ENCODE data around the gene FMNL2. TPM values are rescaled to one million over a fixed set of nuclear protein-coding genes. Genes with fewer than 3 reads are reported as not detected.

Gene FMNL2
- total RNA-seq, 1 experiment from 2014 or later: 16.3 TPM

DNA sequence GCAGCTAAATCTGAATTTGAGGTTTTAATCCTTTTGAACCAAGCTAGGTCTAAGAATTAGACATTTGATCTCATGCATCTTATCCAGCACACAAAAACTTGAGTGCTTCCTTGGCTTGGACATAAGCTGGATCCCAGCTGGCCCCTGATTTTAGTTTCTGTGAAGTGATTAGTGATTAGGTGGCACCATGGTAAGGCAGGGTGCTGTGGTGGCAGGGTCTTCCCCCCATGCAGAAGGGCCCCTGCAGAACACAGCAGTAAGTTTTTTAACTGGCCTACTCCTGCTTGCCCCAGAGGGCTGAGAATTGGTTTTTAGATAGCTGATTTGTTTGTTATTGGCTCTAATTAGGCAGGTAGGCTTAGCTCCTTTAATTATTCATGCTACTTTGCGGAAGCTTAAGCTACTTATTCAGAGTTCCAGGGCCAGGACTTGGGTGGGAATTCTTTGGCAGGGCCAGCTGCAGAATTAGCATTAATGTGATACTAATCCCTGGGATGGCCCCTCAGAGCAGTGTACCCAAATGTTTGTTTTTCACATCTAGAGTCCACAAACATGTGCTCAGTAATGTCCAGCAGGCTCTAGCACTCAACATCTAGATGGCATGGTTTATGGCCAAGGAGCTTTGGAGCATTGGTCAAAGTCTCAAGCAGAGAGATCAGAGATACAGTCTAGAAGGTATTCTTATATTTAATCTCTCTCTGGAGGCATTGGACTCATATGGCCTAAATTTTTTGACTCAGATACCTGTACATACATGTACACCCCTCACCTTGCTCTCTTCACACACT, 99.6 kb downstream of the FMNL2 start:
- in situ Hi-C loops (cut with HindIII; ENCODE audit: low sequenced_read_pairs): no loop called here
- no peak for DNase-seq (ENCODE audit: low spot score)

- no peak for DNase-seq (ENCODE audit: low spot score)
- in situ Hi-C loops (cut with HindIII; ENCODE audit: low sequenced_read_pairs): no loop called here
Measured at GRCh38 chr2:152436148-152436547, 101.2 kb downstream of the FMNL2 start.

- in situ Hi-C loops (cut with HindIII; ENCODE audit: low sequenced_read_pairs): no loop called here
- peak; percentile 10 for DNase-seq (ENCODE audit: low spot score)
Measured at GRCh38 chr2:152437276-152438108, 102.5 kb downstream of the FMNL2 start.

DNA sequence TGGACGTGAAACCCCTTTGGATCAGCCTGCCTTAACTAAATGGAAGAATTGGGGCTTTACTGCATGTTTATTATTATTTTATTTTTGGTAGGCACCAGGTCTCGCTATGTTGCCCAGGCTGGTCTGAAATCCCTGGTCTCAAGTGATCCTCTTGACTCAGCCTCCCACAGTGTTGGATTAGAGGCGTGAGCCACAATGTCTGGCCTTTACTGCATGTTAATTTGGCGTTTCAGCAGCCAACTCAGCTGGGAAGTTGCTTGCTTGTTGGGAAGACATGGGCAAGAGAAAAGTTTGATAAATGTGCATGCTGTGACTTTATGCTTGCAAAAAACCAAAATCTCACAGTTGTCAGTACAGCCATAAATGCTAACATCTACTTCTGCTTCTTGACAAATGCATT, 105.1 kb downstream of the FMNL2 start:
- in situ Hi-C loops (cut with HindIII; ENCODE audit: low sequenced_read_pairs): no loop called here
- DNase-seq (ENCODE audit: low spot score): peak; percentile 25

DNA sequence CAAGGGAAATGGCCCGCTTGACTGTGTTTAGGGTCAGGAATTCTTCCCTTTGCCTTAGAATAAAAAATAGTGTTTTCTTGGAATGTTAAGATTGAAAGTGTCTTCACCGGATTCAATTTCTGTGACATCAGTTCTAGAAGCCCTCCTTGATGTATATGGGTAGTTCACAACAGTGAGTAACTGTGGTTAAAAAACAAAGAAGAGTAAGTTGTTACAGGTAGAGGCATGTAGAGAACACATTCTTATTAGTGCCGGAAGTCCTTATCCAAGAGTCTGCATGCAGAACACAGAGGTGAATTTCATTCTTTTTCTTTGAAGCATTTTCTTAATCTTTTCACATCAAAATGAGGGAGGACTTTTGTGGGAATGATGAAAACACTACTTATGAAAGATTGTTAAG, 105.5 kb downstream of the FMNL2 start:
- in situ Hi-C loops (cut with HindIII; ENCODE audit: low sequenced_read_pairs): no loop called here
- DNase-seq (ENCODE audit: low spot score): no peak

- no peak for DNase-seq (ENCODE audit: low spot score)
- in situ Hi-C loops (cut with HindIII; ENCODE audit: low sequenced_read_pairs): no loop called here
Measured at GRCh38 chr2:152441961-152442360, 107.0 kb downstream of the FMNL2 start.

DNA sequence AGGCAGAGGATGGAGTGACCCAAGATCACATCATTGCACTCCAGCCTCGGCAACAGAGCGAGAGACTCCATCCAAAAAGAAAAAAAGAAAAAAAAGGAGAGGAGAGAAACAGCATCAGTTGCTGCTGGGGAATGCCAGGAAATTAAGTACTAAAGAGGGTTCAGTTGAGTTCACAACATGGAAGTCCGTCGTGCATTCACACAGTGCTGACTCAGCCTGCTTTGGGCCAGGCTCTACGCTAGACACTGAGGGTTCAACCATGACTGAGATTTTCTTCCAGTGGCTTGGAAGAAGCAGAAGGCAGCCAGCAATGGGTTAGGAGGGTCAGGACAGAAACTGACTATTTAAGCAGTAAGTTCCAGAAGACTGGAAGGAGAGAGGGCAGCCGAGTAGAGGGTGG, 108.8 kb downstream of the FMNL2 start:
- in situ Hi-C loops (cut with HindIII; ENCODE audit: low sequenced_read_pairs): no loop called here

DNA sequence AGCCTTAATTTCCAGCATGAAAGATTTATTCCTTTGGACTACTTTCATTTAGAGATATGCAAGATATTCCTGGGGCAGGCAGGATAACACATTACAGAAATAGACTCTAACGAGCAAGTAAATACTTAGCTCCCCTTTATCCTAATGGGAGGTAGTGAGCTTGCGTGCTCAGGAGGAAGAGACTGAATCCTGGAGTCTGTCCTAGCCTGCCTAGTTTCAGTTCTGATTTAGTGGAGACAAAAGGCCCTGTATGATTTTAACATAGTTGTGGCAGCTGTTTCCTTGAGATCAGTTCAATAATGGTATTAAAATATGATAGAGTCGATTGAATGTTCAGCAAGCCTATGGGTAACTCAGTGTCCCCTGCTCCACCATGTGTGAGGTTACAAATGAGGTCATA, 109.5 kb downstream of the FMNL2 start:
- in situ Hi-C loops (cut with HindIII; ENCODE audit: low sequenced_read_pairs): no loop called here

More for the DNA sequence above, 108.8 kb downstream of the FMNL2 start:
- DNase-seq (ENCODE audit: low spot score): no peak

GRCh38 chr2:152445375-152445774, 110.4 kb downstream of the FMNL2 start:
- no peak for DNase-seq (ENCODE audit: low spot score)
- in situ Hi-C loops (cut with HindIII; ENCODE audit: low sequenced_read_pairs): no loop called here

More for the DNA sequence above, 109.5 kb downstream of the FMNL2 start:
- no peak for DNase-seq (ENCODE audit: low spot score)

DNA sequence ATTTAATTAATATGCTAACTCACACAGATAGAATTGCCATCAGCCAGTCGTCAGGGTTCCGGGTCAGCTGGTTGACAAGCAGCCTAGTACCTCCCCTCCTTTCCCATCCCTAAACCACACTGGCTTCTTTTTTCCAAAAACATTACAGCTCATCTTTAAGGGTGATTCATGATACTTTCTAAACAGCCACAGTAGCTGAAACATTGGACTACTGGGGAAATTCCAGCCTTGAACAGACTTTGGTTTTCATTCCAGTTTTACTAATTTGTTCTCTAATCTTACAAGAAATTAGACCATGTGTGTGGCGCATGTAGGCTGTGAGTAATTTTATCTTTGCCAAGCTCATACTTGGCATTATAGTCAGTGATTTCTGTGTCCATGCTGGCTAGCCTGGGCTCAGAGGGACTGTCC, 110.8 kb downstream of the FMNL2 start:
- in situ Hi-C loops (cut with HindIII; ENCODE audit: low sequenced_read_pairs): no loop called here
- DNase-seq (ENCODE audit: low spot score): peak; percentile 86

- in situ Hi-C loops (cut with HindIII; ENCODE audit: low sequenced_read_pairs): no loop called here
- no peak for DNase-seq (ENCODE audit: low spot score)
Measured at GRCh38 chr2:152446213-152446612, 111.2 kb downstream of the FMNL2 start.

DNA sequence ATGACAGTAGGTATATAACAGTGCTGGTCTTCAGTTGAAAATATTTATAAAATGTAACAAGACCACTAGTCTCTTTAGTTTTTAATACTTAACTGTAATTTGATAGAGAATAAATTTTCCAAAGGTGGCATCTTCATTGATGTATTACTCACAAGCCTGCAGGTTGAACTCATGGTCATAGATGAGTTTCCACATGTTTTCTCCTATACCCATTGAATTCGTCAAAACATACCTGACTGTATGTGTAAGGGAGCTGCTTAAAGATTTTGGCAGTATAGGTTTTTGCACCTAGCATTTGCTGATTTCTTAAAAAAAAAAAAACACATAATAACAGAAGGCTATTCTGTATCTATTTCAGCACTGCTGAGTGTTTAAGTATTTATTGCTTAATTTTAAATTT, 112.9 kb downstream of the FMNL2 start:
- in situ Hi-C loops (cut with HindIII; ENCODE audit: low sequenced_read_pairs): no loop called here
- no peak for DNase-seq (ENCODE audit: low spot score)

GRCh38 chr2:152448606-152449005, 113.6 kb downstream of the FMNL2 start:
- DNase-seq (ENCODE audit: low spot score): peak; percentile 66
- in situ Hi-C loops (cut with HindIII; ENCODE audit: low sequenced_read_pairs): no loop called here

DNA sequence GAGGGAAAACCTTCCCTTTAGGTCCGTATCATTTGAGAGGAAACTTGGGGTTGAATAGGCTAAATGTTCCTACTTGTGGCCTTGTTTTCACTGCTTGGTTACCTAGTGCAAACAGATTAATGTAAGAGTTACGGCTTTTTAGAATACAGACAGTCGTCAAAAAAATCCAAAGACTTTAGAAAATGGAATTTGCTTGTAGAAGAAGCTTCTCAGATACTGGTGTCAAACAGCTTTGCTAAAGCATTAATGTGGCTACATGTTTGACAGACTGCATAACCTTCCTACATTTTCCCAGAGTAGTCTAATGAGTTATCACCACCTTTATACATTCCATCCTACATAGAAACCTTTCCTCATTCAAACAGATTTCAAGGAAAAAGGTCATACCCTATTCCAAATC, 114.6 kb downstream of the FMNL2 start:
- DNase-seq (ENCODE audit: low spot score): peak; percentile 30
- in situ Hi-C loops (cut with HindIII; ENCODE audit: low sequenced_read_pairs): no loop called here

GRCh38 chr2:152450176-152450575, 115.2 kb downstream of the FMNL2 start:
- in situ Hi-C loops (cut with HindIII; ENCODE audit: low sequenced_read_pairs): no loop called here
- peak; percentile 58 for DNase-seq (ENCODE audit: low spot score)

DNA sequence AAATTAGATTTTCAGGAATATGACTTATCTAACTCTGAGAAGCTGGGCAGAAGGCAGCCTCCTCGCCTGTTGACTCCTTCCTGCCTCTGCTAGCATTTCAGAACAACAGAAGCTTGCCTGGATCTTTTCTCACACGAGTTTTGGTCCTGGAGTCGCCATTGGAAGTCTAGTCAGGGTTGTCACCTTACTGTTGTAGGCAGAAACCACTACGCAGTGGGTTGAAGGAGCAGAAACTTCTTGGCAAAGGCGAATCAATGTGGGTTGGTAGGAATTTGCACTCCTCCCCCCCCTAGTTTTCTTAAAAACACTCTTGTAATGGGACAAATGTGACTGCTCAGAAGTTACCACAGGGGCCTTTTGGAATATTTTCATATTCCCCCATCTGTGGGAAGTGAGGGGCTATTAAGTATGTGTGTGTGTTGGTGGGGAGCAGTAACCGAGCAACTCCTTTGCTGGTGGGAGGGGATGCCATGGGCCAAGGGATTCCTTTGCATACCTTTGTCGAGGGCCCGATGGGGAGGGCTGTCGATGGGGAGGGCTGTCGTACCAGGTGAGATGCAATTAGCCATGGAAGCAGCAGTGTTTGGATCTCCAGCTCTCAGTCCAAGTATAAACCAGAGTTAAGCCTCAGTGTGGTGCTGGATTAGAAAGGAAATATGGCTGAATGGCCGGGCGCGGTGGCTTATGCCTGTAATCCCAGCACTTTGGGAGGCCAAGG, 117.4 kb downstream of the FMNL2 start:
- in situ Hi-C loops (cut with HindIII; ENCODE audit: low sequenced_read_pairs): no loop called here
- DNase-seq (ENCODE audit: low spot score): peak; percentile 24

DNA sequence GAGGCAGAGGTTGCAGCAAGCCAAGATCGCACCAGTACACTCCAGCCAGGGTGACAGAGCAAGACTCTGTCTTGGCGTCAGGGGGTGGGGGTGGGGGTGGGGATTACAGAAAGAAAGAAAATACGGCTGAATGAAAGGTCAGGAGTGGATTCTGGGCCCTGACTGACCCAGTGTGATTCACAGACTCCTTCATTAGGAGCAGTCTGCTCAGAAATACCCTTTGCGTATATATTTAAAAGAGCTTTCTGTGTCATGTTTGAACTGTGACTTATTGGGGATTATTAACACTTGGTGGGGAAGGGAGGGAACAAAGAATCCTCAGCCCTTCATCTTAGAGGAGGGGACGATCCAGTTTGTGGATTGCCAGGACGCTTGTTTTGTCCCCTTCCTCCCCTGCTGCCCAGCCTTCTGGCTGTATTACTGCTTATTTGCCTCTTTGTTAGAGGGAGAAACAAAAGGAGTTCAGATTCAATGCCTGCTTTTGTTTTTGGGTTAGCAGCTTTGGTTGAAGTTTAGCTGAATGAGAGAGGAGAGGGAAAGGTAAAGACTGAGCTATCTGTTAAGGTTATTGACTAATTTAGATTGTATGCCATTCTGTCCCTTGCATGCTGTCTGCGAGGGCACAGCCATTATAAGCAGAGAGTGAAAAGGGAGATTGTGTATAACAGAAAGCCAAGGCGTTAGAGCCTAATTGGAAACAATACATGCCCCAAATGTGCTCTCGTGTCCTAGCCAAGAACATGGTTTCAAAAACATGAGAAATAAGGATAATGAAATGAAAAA, 118.3 kb downstream of the FMNL2 start:
- in situ Hi-C loops (cut with HindIII; ENCODE audit: low sequenced_read_pairs): no loop called here
- DNase-seq (ENCODE audit: low spot score): peak; percentile 84

- in situ Hi-C loops (cut with HindIII; ENCODE audit: low sequenced_read_pairs): no loop called here
- DNase-seq (ENCODE audit: low spot score): no peak
Measured at GRCh38 chr2:152454371-152454770, 119.4 kb downstream of the FMNL2 start.

- in situ Hi-C loops (cut with HindIII; ENCODE audit: low sequenced_read_pairs): no loop called here
- DNase-seq (ENCODE audit: low spot score): peak; percentile 35
Measured at GRCh38 chr2:152454960-152455359, 120.0 kb downstream of the FMNL2 start.
